GM19238 (cell line): ENCODE data around the gene AK3.
A peak's percentile ranks its signal among the peaks of the same experiment; 100 is the strongest.
"Not testable (repeated sequence)": the region's sequence is repeated elsewhere in the genome, so short reads cannot be mapped to it uniquely, and the experiment has no call there.

ENCODE experiments used
- DNase-seq: peaks from one replicate; pipeline ENCODE4 v3.0.0; 2011; ENCODE audit warnings: low spot score; ENCODE audit not compliant: insufficient read length

AK3 gene

GRCh38 chr9:4740638-4741364 lies at the start of gene AK3:
TSS of gene AK3 (minus strand) at chr9:4741202. CDS start at chr9:4741087, 115 bp downstream.
- DNase-seq = peak; percentile 94

- no peak for DNase-seq
Measured at GRCh38 chr9:4788703-4789102, 47.7 kb upstream of the AK3 start.

GRCh38 chr9:4787876-4788275 lies 46.9 kb upstream of the AK3 start:
- no peak for DNase-seq

- DNase-seq = no peak
Measured at GRCh38 chr9:4786599-4786998, 45.6 kb upstream of the AK3 start.

GRCh38 chr9:4784403-4784802 lies 43.4 kb upstream of the AK3 start:
- DNase-seq = no peak

GRCh38 chr9:4783191-4783590 lies 42.2 kb upstream of the AK3 start:
- not testable (repeated sequence) for DNase-seq

GRCh38 chr9:4781408-4781807 lies 40.4 kb upstream of the AK3 start:
- no peak for DNase-seq

GRCh38 chr9:4780651-4781050 lies 39.6 kb upstream of the AK3 start:
- no peak for DNase-seq

GRCh38 chr9:4774958-4775357 lies 34.0 kb upstream of the AK3 start:
- not testable (repeated sequence) for DNase-seq

- no peak for DNase-seq
Measured at GRCh38 chr9:4774209-4774608, 33.2 kb upstream of the AK3 start.

- no peak for DNase-seq
Measured at GRCh38 chr9:4771788-4772187, 30.8 kb upstream of the AK3 start.

- DNase-seq = no peak
Measured at GRCh38 chr9:4769321-4770080, 28.5 kb upstream of the AK3 start.

- no peak for DNase-seq
Measured at GRCh38 chr9:4768681-4769080, 27.7 kb upstream of the AK3 start.

- DNase-seq = no peak
Measured at GRCh38 chr9:4764033-4764432, 23.0 kb upstream of the AK3 start.

- peak; percentile 10 for DNase-seq
Measured at GRCh38 chr9:4762886-4763541, 22.0 kb upstream of the AK3 start.

GRCh38 chr9:4762108-4762885 lies 21.3 kb upstream of the AK3 start:
- DNase-seq = peak; percentile 19

- no peak for DNase-seq
Measured at GRCh38 chr9:4760122-4760521, 19.1 kb upstream of the AK3 start.

GRCh38 chr9:4756420-4756819 lies 15.4 kb upstream of the AK3 start:
- no peak for DNase-seq

- no peak for DNase-seq
Measured at GRCh38 chr9:4755026-4755609, 14.1 kb upstream of the AK3 start.

GRCh38 chr9:4754530-4754929 lies 13.5 kb upstream of the AK3 start:
- DNase-seq = not testable (repeated sequence)

- no peak for DNase-seq
Measured at GRCh38 chr9:4750023-4750673, 9.1 kb upstream of the AK3 start.
